Measurements from ENCODE around the gene MACROD2.

Gene MACROD2

DNA sequence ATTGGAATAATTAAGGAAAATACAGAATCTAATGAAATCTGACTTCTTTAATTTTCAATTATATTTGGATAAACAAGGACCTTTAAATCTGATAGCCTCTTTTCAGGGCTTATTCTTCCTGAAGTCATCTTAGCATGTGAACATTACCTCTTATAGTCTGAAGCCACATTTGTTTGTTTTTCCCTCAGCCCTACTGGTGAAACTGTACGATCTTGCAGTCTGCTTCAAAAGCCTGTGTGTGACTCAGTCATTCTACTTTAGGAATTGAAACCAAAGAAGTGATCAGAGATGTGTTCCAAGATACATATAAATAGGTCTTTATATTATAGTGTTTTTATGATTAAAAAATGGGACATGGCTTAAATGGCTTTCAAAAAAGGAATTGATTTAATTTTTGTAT, 67.5 kb downstream of the MACROD2 start:
- DNase-seq (ENCODE audit: low spot score): no peak

- no peak for DNase-seq (ENCODE audit: low spot score)
These were observed 69.0 kb downstream of the MACROD2 start for GRCh38 chr20:14064333-14064732.

DNA sequence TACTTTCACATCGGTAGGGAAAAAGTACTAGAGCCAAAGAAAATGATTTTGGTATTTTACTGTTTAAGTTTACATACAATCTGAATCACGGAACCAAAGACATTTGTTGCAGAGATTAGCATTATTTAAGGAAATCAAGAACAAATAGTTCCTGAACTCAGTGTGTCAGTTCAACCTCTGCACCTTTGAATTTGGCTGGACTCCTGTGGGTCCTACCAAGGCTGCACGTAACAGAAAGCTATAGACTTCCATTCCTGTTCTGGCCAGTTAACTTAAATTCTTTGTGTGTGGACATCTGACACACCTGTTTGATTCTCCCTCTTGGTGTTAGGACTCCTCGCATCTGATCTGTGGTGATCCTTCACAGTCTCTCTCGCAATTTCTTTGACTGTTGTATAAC, 69.6 kb downstream of the MACROD2 start:
- no peak for DNase-seq (ENCODE audit: low spot score)

DNA sequence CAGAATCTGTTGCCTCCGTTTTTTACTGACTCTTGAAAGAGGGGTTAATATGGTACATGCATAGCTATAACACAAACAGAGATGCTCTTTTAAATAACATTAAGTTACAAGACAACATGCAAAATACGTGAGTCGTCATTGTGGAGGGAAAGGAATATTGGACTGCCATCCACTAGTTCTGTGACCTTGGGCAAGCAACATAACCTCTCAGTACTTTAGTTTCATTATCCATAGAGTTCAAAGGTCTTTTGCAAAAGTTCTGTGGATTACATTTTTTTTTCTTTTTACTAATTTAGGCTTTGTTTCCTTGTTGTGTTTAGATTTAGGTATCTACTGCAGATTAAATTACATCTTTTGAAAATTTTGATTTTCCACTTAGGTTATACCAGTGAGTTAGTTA, 70.5 kb downstream of the MACROD2 start:
- no peak for DNase-seq (ENCODE audit: low spot score)

DNA sequence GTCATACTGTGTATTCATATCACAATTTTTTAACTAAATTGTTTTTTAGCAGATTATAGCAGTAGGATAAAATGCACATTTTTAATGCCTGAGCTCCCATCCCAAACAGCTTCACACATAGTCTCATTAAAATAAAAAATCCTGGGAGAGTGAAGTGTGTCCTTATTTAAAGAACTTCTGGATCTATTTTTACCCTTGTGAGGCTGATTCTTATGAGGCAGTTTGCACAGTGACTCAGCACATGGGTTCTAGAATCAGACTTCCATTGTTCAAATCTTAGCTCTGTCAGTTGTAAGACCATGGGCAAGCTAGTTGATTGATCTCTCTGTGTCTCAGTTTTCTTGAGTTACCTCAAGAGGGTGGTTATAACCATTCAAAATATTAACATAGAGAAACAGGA, 72.3 kb downstream of the MACROD2 start:
- DNase-seq (ENCODE audit: low spot score): no peak

GRCh38 chr20:14069796-14070195, 74.5 kb downstream of the MACROD2 start:
- no peak for DNase-seq (ENCODE audit: low spot score)

DNA sequence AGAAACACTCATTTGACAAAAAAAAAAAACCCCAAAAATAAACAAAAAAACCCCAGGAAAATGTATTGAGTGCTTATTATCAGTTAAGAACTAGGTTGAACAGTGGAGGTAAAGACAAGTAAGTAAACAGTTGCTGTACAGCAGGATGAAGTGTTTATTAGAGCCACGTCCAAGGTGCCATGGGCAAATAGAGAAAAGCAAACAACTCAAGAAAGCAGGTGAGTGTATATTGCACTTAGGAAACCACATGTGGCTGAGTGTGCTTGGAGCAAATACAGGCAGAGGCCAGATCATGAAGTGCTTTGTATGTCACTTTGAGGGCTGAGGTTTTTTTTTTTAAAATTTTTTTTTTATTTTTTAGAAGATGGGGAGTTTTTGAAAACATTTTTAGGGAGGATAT, 98.3 kb downstream of the MACROD2 start:
- DNase-seq (ENCODE audit: low spot score): no peak

- DNase-seq (ENCODE audit: low spot score): no peak
These were observed 102.9 kb downstream of the MACROD2 start for GRCh38 chr20:14098261-14098660.

DNA sequence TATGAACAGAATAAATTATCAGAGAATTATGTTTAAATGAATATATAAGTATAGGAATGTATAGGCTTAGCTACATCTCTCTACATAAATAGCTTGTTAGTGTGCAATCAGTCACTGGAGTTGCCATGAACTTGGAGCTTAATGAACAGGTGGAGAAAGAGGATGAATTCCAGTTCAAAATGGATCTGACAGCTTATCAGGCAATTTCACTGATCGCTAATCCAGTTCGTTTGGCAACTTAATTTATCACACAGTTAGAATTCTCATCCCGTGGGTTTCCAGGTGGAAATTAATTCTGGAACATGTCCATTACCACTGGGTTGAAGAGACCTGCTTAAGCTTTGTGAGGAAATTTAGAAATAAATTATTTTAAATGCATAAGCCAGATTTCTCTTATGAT, 118.1 kb downstream of the MACROD2 start:
- DNase-seq (ENCODE audit: low spot score): no peak

DNA sequence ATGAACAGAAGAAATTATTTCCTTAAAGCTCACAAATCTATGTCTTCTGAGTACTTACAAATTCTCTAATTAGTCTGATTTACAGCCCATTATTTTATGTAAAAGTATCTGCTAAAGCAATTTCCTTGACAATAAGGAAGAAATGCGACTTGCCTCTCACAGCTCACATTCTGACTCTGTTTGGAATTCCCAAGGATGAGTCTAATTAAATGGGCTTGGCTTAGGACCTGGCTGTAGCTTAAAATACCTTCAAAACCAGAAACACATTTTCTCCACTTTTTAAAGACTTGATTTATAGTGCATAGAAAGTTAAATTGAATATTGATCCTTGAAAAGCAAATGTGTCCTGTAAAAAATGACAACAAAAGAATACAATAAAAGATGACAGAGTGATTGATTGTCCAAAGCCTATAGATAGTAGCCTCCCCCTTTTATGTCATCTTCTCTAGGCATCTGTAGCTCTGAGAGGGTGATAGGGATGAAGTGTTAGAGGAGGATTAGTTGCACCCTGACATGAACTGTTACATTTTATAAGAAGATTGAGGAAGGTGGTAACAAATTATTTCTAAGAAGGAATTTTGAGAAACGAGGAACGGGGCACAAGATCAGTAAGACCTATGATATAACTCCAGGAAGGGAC, 118.9 kb downstream of the MACROD2 start:
- DNase-seq (ENCODE audit: low spot score): no peak

DNA sequence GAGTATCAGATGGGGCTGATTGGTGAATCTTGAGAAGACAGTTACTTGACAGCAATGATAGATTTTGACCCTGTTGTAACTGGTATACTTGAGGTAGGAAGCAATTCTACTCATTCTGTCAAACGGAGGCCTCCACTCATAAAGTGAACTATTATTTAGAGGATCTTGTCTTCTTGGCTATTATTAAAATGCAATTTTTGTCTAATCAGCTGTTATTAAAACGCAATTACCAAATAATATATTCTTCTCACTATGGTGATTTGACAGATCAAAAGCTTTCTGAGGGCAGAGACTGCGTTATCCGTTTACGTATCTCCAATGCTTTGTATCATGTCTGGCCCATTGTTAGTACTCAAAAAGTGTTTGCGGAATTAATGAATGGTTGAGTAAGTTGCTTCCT, 120.7 kb downstream of the MACROD2 start:
- DNase-seq (ENCODE audit: low spot score): no peak

GRCh38 chr20:14117768-14118167, 122.5 kb downstream of the MACROD2 start:
- no peak for DNase-seq (ENCODE audit: low spot score)

- no peak for DNase-seq (ENCODE audit: low spot score)
These were observed 131.5 kb downstream of the MACROD2 start for GRCh38 chr20:14126856-14127255.

- DNase-seq (ENCODE audit: low spot score): no peak
These were observed 132.4 kb downstream of the MACROD2 start for GRCh38 chr20:14127514-14128223.

GRCh38 chr20:14134004-14134403, 138.7 kb downstream of the MACROD2 start:
- DNase-seq (ENCODE audit: low spot score): no peak

- no peak for DNase-seq (ENCODE audit: low spot score)
These were observed 146.9 kb downstream of the MACROD2 start for GRCh38 chr20:14142171-14142570.

- DNase-seq (ENCODE audit: low spot score): no peak
These were observed 147.8 kb downstream of the MACROD2 start for GRCh38 chr20:14142964-14143627.

- DNase-seq (ENCODE audit: low spot score): no peak
These were observed 152.7 kb downstream of the MACROD2 start for GRCh38 chr20:14148042-14148441.

DNA sequence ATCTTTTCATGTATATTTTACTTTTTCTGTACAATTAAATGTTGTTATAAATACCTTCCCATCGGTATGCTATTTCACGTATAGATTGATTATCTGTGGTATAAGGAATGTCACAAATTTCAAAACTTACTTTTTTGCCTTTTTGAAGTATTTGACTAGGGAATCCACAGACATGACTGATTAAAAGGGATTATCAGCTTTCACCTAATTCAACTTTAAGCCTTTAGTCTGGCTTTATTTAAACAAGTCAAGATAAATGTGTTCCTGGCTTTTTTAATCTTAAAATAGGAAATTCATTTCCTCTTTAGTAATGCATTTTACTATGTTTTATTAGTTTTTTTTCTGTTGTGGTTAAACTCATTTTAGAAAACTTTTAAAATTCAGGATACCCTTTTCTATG, 160.0 kb downstream of the MACROD2 start:
- no peak for DNase-seq (ENCODE audit: low spot score)

DNA sequence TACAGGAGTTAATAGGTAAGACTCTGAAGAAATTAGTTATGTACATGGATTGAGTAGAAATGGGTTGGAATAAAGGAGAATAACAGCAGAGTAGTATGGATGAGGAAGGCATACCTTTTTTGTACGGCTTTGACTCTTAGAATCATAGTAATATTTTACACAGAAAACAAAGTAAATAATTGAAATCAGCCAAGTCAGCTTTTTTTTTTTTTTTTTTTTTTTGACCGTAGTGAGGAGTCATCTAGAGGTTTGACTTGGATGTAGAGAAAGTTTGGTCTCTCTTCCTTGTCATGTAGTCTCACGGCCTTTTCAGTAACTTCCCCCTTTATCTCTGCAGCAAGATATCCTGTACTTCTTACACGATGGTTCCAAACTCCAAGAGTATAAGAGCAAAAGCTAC, 183.2 kb downstream of the MACROD2 start:
- no peak for DNase-seq (ENCODE audit: low spot score)

DNA sequence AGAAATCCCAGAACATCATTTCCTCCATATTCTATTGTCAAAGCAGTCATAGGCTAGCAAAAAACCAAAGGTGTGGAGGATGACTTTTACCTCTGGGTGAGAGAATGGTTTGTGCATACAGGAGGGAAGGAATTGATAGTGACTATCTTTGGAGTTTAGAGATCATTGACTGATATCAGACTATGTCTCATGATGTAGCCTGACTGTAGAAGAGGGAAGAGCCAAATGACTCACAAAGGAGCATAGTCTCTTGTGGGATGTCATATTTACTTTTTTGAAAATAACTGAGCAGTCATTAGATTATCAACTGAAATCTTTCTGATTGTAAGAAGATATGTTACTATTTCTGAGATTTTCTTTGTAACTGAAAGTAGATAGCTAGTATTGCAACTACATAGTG, 183.6 kb downstream of the MACROD2 start:
- DNase-seq (ENCODE audit: low spot score): no peak

- no peak for DNase-seq (ENCODE audit: low spot score)
These were observed 194.6 kb downstream of the MACROD2 start for GRCh38 chr20:14189794-14190402.

DNA sequence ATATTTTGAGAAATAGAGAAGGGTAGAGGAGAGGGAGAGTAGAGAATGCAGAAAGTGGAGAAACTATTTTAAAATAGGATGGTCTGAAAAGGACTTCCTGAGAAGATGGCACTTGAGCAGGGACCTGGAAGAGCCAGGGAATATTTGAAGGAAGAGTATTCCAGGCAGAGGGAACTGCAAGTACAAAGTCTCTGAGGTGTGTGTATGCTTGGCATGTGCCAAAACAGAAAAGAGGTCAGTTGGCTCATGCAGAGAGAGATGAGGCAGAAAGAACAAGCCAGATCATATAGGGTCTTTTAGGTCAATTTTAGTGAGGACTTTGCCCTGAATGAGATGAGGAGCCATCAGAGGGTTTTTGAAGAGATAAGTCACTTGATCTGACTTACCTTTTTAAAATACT, 196.2 kb downstream of the MACROD2 start:
- DNase-seq (ENCODE audit: low spot score): no peak
